Upper lobe of left lung (tissue), 4 donors: Measurements from ENCODE around the gene AHSP.

Experiments
- CTCF ChIP-seq, 6 experiments: fragments of 450-650 bp in 4 of 6; fragments of 200-600 bp in 2 of 6; sonication (generic) in 2 of 6; IDR thresholded peaks; one replicate each; pipeline ENCODE4 v1.5.1; 2016 to 2019; ENCODE audit warnings: antibody characterized with exemption in 6 of 6
- POLR2A ChIP-seq, 4 donors: fragments of 450-650 bp; IDR thresholded peaks; one replicate each; pipeline ENCODE4 v1.5.1; 2016 to 2017; ENCODE audit warnings: antibody characterized with exemption in 4 of 4, mild to moderate bottlenecking in 2 of 4

DNA sequence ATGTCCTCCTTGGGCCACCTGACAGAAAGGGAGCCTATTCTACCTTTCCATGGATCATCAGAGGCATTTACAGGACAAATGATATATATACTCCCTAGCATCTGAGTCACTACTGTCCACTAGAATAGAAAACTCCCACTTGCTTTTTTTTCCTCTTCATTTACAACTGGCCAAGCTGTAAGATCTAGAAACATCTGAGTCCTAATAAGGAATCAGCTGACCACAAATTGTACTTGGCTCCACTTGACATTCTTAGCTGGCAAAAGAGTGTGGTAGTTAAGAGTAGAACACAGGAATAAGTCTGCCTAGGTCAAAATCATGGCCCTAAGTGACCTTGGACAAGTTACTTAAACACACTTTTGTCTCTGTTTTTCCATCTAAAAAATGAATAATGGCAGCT, 24.7 kb upstream of the AHSP start:
- TF ChIP-seq CTCF (IDR thresholded peaks at IDR 0.05) (no peak), POLR2A (IDR thresholded peaks at IDR 0.05) (no peak)
